HepG2 (cell line): ENCODE measurements around the gene KLHL21. TPM values are rescaled to one million over a fixed set of nuclear protein-coding genes. Genes with fewer than 3 reads are reported as not detected.

ENCODE experiments used
- ATF1 ChIP-seq: IDR thresholded peaks from 2 replicates; pipeline ENCODE4 v1.6.1; 2016; ENCODE audit warnings: mild to moderate bottlenecking, control low read depth
- BORCS8-MEF2B ChIP-seq: sonication (generic); formaldehyde crosslinking; IDR thresholded peaks from 2 replicates; pipeline ENCODE4 v1.8.0; 2022; ENCODE audit warnings: mild to moderate bottlenecking, missing genetic modification reagents
- DZIP1 ChIP-seq: sonication (generic); formaldehyde crosslinking; IDR thresholded peaks from 2 replicates; pipeline ENCODE4 v1.5.0; 2020; ENCODE audit warnings: mild to moderate bottlenecking, missing genetic modification reagents
- JUNB ChIP-seq: sonication (generic); formaldehyde crosslinking; IDR thresholded peaks from 2 replicates; pipeline ENCODE4 v1.8.0; 2022; ENCODE audit warnings: missing genetic modification reagents, mild to moderate bottlenecking, borderline replicate concordance
- KLF15 ChIP-seq: sonication (generic); formaldehyde crosslinking; IDR thresholded peaks from 2 replicates; pipeline ENCODE4 v1.8.1; 2023; ENCODE audit warnings: borderline replicate concordance, mild to moderate bottlenecking, inconsistent platforms, missing genetic modification reagents, mixed read lengths
- PHB2 ChIP-seq: fragments of 450-650 bp; IDR thresholded peaks from 2 replicates; pipeline ENCODE4 v1.6.1; 2018; ENCODE audit not compliant: partially characterized antibody
- RNF2 ChIP-seq: fragments of 450-650 bp; conservative IDR thresholded peaks from 2 replicates; pipeline ENCODE4 v1.6.1; 2016; ENCODE audit warnings: low read depth
- SP140L ChIP-seq: sonication (generic); formaldehyde crosslinking; IDR thresholded peaks from 2 replicates; pipeline ENCODE4 v1.4.0; 2020; ENCODE audit warnings: missing genetic modification reagents, borderline replicate concordance
- STAT6 ChIP-seq: sonication (generic); formaldehyde crosslinking; IDR thresholded peaks from 2 replicates; pipeline ENCODE4 v1.4.0; 2020; ENCODE audit warnings: missing genetic modification reagents, mild to moderate bottlenecking, borderline replicate concordance
- TAF15 ChIP-seq: fragments of 200-400 bp; formaldehyde crosslinking; IDR thresholded peaks from one replicate; pipeline ENCODE4 v1.6.1; 2018; ENCODE audit warnings: mild to moderate bottlenecking, low read depth, low read length; ENCODE audit not compliant: poor library complexity, severe bottlenecking
- YY1 ChIP-seq: IDR thresholded peaks from 2 replicates; pipeline ENCODE4 v1.6.1; 2011; ENCODE audit warnings: low read length, low read depth, moderate library complexity, mild to moderate bottlenecking; ENCODE audit not compliant: insufficient read depth, insufficient replicate concordance
- ZBTB38 ChIP-seq: sonication (generic); formaldehyde crosslinking; IDR thresholded peaks from 2 replicates; pipeline ENCODE4 v1.5.1; 2020; ENCODE audit warnings: mild to moderate bottlenecking, missing genetic modification reagents
- ZNF33A ChIP-seq: sonication (generic); formaldehyde crosslinking; IDR thresholded peaks from 2 replicates; pipeline ENCODE4 v1.5.1; 2020; ENCODE audit warnings: missing genetic modification reagents, mild to moderate bottlenecking, moderate library complexity, borderline replicate concordance
- ZNF382 ChIP-seq: sonication (generic); formaldehyde crosslinking; IDR thresholded peaks from 2 replicates; pipeline ENCODE4 v1.5.0; 2020; ENCODE audit warnings: missing genetic modification reagents, mild to moderate bottlenecking, borderline replicate concordance
- ZNF564 ChIP-seq: sonication (generic); formaldehyde crosslinking; IDR thresholded peaks from 2 replicates; pipeline ENCODE4 v1.8.1; 2023; ENCODE audit warnings: mild to moderate bottlenecking, missing genetic modification reagents
- ZNF704 ChIP-seq: sonication (generic); formaldehyde crosslinking; IDR thresholded peaks from 2 replicates; pipeline ENCODE4 v1.8.1; 2023; ENCODE audit warnings: mild to moderate bottlenecking, inconsistent platforms, moderate library complexity, missing genetic modification reagents, borderline replicate concordance
- polyA plus RNA-seq, 8 experiments: library from polyadenylated mRNA; depleted of rRNA in 3 of 8; stranded (reverse) in 7 of 8; unstranded in 1 of 8; fragments of >200 nt; fragmentation: Illumina TruSeq in 4 of 8; extraction: Trizol in 4 of 8; gene quantifications; 2 replicates each; pipeline versions ENCODE4 v1.2.1 to v1.2.3, GENCODE V29; 2011 to 2016; ENCODE audit warnings: low read depth in 4 of 8, missing spikeins in 1 of 8, mixed read lengths in 1 of 8; ENCODE audit not compliant: insufficient read depth in 1 of 8
- total RNA-seq, 5 experiments: library from RNA; depleted of rRNA; stranded (reverse); fragments of >200 nt; fragmentation: Illumina TruSeq; extraction: Trizol; gene quantifications; 2 replicates each; pipeline ENCODE4 v1.2.3, GENCODE V29; 2016; ENCODE audit warnings: low read depth in 1 of 5
- TF ChIP-seq, protein P1 (sequence below): sonication (generic); formaldehyde crosslinking; IDR thresholded peaks from 2 replicates; pipeline ENCODE4 v1.4.0; 2020; ENCODE audit warnings: low read depth, mild to moderate bottlenecking, missing genetic modification reagents
- TF ChIP-seq, protein P2 (sequence below): sonication (generic); formaldehyde crosslinking; IDR thresholded peaks from 2 replicates; pipeline ENCODE4 v1.4.0; 2020; ENCODE audit warnings: mild to moderate bottlenecking, missing genetic modification reagents

Gene KLHL21
- total and polyA plus RNA-seq, 2 of the 13 experiments (the other 11 are each of a cell fraction or from before 2014, with no cell fraction given): 14.8 to 25.0 TPM

DNA sequence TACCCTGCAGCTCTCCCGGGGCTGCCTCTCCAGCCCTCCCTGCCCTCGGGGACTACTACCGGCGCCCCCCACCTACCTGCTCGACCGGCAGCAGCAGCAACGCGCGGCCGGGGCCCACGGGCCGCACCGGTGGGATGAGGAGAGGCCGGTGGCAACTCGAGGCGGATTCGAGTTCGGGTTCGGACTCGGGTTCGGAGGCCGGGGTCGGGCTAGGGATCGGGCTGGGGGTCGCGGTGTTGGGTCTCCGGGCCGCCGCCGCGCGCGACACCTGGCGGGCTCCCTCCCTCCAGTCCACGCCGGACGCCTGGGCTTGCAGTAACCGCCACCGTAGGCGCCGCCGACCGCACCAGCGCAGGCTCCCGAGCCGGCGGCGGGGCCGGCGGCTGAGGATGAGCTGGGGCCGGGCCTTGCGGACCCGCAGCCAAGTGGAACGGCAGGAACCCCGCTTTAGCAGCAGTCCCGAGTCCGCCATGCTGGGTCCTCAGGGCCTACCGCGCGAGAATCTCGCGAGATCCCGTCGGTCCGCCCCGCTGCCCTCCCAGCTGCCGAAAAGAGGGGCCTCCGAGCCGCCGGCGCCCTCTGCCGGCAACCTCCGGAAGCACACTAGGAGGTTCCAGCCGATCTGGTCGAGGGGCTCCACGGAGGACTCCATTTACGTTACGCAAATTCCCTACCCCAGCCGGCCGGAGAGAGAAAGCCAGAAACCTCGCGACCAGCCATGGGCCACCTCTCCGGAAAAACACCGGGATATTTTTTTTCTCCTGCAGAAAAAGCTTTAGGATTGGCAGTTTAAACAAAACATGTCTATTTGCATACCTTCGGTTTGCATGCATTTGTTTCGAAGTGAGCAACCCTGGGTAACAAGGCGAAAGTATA, 48.4 kb downstream of the KLHL21 start, which contains the start of gene NOL9 (continued):
- no peak for TF ChIP-seq DZIP1 (CRISPR knock-in tag)
- TF ChIP-seq, protein P1, sequence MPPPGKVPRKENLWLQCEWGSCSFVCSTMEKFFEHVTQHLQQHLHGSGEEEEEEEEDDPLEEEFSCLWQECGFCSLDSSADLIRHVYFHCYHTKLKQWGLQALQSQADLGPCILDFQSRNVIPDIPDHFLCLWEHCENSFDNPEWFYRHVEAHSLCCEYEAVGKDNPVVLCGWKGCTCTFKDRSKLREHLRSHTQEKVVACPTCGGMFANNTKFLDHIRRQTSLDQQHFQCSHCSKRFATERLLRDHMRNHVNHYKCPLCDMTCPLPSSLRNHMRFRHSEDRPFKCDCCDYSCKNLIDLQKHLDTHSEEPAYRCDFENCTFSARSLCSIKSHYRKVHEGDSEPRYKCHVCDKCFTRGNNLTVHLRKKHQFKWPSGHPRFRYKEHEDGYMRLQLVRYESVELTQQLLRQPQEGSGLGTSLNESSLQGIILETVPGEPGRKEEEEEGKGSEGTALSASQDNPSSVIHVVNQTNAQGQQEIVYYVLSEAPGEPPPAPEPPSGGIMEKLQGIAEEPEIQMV: peak; percentile 92
- TF ChIP-seq ZNF382: no peak
- TF ChIP-seq, protein P2, sequence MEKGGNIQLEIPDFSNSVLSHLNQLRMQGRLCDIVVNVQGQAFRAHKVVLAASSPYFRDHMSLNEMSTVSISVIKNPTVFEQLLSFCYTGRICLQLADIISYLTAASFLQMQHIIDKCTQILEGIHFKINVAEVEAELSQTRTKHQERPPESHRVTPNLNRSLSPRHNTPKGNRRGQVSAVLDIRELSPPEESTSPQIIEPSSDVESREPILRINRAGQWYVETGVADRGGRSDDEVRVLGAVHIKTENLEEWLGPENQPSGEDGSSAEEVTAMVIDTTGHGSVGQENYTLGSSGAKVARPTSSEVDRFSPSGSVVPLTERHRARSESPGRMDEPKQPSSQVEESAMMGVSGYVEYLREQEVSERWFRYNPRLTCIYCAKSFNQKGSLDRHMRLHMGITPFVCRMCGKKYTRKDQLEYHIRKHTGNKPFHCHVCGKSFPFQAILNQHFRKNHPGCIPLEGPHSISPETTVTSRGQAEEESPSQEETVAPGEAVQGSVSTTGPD (CRISPR knock-in tag): no peak
- TF ChIP-seq ZNF564 (CRISPR knock-in tag): no peak; the same call in 1 of the 2 replicates
- TF ChIP-seq KLF15 (CRISPR knock-in tag): peak; percentile 33
- no peak for TF ChIP-seq TAF15
- TF ChIP-seq BORCS8-MEF2B: peak; percentile 82; the same call in 1 of the 2 replicates
- no peak for TF ChIP-seq ATF1
- no peak for TF ChIP-seq STAT6 (CRISPR knock-in tag)
- no peak for TF ChIP-seq RNF2
- no peak for TF ChIP-seq SP140L (CRISPR knock-in tag)
- no peak for TF ChIP-seq ZNF33A (CRISPR knock-in tag)
- TF ChIP-seq JUNB (CRISPR knock-in tag): no peak
- peak; percentile 81 for TF ChIP-seq ZBTB38 (CRISPR knock-in tag)
- TF ChIP-seq PHB2: no peak
- peak; percentile 97 for TF ChIP-seq YY1
- TF ChIP-seq ZNF704 (CRISPR knock-in tag): no peak
